HG03457 (cell line): ENCODE measurements around the gene ADM5.

Source experiments
- ATAC-seq: cut with Tn5 transposase; IDR thresholded peaks from one replicate; pipeline ENCODE4 v1.9.1; 2021; ENCODE audit warnings: moderate number of reproducible peaks; ENCODE audit not compliant: unreplicated experiment

The ADM5 gene

GRCh38 chr19:49679771-49680413 is 9.5 kb upstream of the ADM5 start:
- no peak for ATAC-seq

- ATAC-seq: no peak
Measured at GRCh38 chr19:49680421-49681351, 8.7 kb upstream of the ADM5 start.

- ATAC-seq: no peak
Measured at GRCh38 chr19:49681830-49682229, 7.6 kb upstream of the ADM5 start.

GRCh38 chr19:49682274-49682673 is 7.1 kb upstream of the ADM5 start:
- ATAC-seq: no peak

GRCh38 chr19:49683814-49684250 is 5.6 kb upstream of the ADM5 start:
- no peak for ATAC-seq

GRCh38 chr19:49684251-49684982 is 5.0 kb upstream of the ADM5 start:
- no peak for ATAC-seq

- no peak for ATAC-seq
Measured at GRCh38 chr19:49684983-49685553, 4.3 kb upstream of the ADM5 start.

GRCh38 chr19:49685845-49686332 is 3.5 kb upstream of the ADM5 start:
- no peak for ATAC-seq

- no peak for ATAC-seq
Measured at GRCh38 chr19:49686503-49687088, 2.8 kb upstream of the ADM5 start.

- ATAC-seq: no peak
Measured at GRCh38 chr19:49687150-49687549, 2.2 kb upstream of the ADM5 start.

GRCh38 chr19:49687566-49688316 is 1.7 kb upstream of the ADM5 start:
- ATAC-seq: no peak

- ATAC-seq: no peak
Measured at GRCh38 chr19:49688531-49689132, 762 bp upstream of the ADM5 start.

- no peak for ATAC-seq
Measured at GRCh38 chr19:49690079-49690655, 773 bp downstream of the ADM5 start.

- no peak for ATAC-seq
Measured at GRCh38 chr19:49690656-49691242, 1.4 kb downstream of the ADM5 start, which contains the start of gene CPT1C. Gene CPT1C (plus strand): TSS chr19:49691116. CDS start chr19:49692253, 1,137 bp downstream.

GRCh38 chr19:49691243-49692146 is 2.1 kb downstream of the ADM5 start:
- no peak for ATAC-seq

- no peak for ATAC-seq
Measured at GRCh38 chr19:49692147-49692506, 2.7 kb downstream of the ADM5 start.

GRCh38 chr19:49696115-49696514 is 6.7 kb downstream of the ADM5 start:
- ATAC-seq: no peak

- ATAC-seq: no peak
Measured at GRCh38 chr19:49696865-49697264, 7.5 kb downstream of the ADM5 start.
